HEK293T (cell line): ENCODE measurements around the gene PTPRG.

Experiments used
- CTCF ChIA-PET: fragments of 350-600 bp; formaldehyde crosslinking; extraction: SDS; loops from one replicate; lab custom pipeline; 2021; ENCODE audit warnings: antibody characterized with exemption, inconsistent platforms; lab: Yijun Ruan, JAX
- POLR2A ChIA-PET: fragments of 350-600 bp; formaldehyde crosslinking; extraction: SDS; loops from one replicate; lab custom pipeline; 2020; ENCODE audit warnings: antibody characterized with exemption, inconsistent platforms; lab: Yijun Ruan, JAX
- DNase-seq: peaks from one replicate; pipeline ENCODE4 v3.0.0; 2012; ENCODE audit warnings: mixed read lengths; ENCODE audit errors: extremely low spot score
- ARNT ChIP-seq: fragments of 450-650 bp; IDR thresholded peaks from 2 replicates; pipeline ENCODE4 v1.6.1; 2017; ENCODE audit warnings: mild to moderate bottlenecking
- BHLHE40 ChIP-seq: fragments of 450-650 bp; IDR thresholded peaks from 2 replicates; pipeline ENCODE4 v1.6.1; 2016; ENCODE audit warnings: mild to moderate bottlenecking, moderate library complexity, borderline replicate concordance
- CTBP1 ChIP-seq: fragments of 450-650 bp; IDR thresholded peaks from 2 replicates; pipeline ENCODE4 v1.6.1; 2016; ENCODE audit warnings: borderline replicate concordance
- ELF4 ChIP-seq: fragments of 450-650 bp; IDR thresholded peaks from 2 replicates; pipeline ENCODE4 v1.6.1; 2017; ENCODE audit warnings: antibody characterized with exemption
- FOXA1 ChIP-seq: fragments of 450-650 bp; IDR thresholded peaks from 2 replicates; pipeline ENCODE4 v1.6.1; 2016; ENCODE audit warnings: mild to moderate bottlenecking
- FOXK2 ChIP-seq: fragments of 450-650 bp; IDR thresholded peaks from 2 replicates; pipeline ENCODE4 v1.6.1; 2016; ENCODE audit warnings: mild to moderate bottlenecking
- FOXM1 ChIP-seq: fragments of 450-650 bp; IDR thresholded peaks from 2 replicates; pipeline ENCODE4 v1.6.1; 2017; ENCODE audit warnings: mild to moderate bottlenecking, borderline replicate concordance
- HDGF ChIP-seq: fragments of 450-650 bp; IDR thresholded peaks from 2 replicates; pipeline ENCODE4 v1.6.1; 2017; ENCODE audit warnings: antibody characterized with exemption, borderline replicate concordance
- L3MBTL2 ChIP-seq: fragments of 450-650 bp; conservative IDR thresholded peaks from 2 replicates; pipeline ENCODE4 v1.6.1; 2016; ENCODE audit warnings: mild to moderate bottlenecking
- LEF1 ChIP-seq: fragments of 450-650 bp; IDR thresholded peaks from 2 replicates; pipeline ENCODE4 v1.6.1; 2017; ENCODE audit warnings: mild to moderate bottlenecking, borderline replicate concordance
- NFRKB ChIP-seq: fragments of 450-650 bp; IDR thresholded peaks from 2 replicates; pipeline ENCODE4 v1.6.1; 2016; ENCODE audit warnings: mild to moderate bottlenecking, moderate library complexity
- PKNOX1 ChIP-seq: fragments of 450-650 bp; IDR thresholded peaks from 2 replicates; pipeline ENCODE4 v1.6.1; 2016
- SP1 ChIP-seq: fragments of 450-650 bp; IDR thresholded peaks from 2 replicates; pipeline ENCODE4 v1.6.1; 2017
- SUZ12 ChIP-seq: fragments of 450-650 bp; IDR thresholded peaks from 2 replicates; pipeline ENCODE4 v1.6.1; 2016; ENCODE audit warnings: mild to moderate bottlenecking
- TARDBP ChIP-seq: fragments of 450-650 bp; IDR thresholded peaks from 2 replicates; pipeline ENCODE4 v1.6.1; 2016
- ZNF384 ChIP-seq: fragments of 450-650 bp; IDR thresholded peaks from 2 replicates; pipeline ENCODE4 v1.6.1; 2016

PTPRG gene

DNA sequence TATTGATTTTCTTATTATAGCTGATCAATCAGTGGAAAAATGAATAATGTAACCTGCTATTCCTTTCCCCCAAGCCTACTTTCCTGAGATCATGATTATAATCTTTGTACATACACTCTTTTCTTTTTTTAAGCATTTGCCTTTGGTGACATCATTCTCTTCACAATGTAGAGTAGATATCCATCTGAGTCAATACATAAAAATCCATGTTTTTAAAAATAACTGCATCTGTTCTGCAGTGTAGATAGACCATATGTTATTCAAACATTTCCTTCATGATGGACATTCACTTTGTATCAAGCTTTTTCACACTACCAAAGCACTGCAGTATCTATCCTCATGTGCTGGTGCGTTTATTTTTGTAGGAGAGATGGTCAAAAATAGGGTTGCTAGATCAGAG, 211.1 kb downstream of the PTPRG start:
- CTCF ChIA-PET: no interaction called here
- TF ChIP-seq FOXK2 (no peak), SP1 (no peak), TARDBP (no peak), NFRKB (no peak), HDGF (no peak)
- POLR2A ChIA-PET: no interaction called here

DNA sequence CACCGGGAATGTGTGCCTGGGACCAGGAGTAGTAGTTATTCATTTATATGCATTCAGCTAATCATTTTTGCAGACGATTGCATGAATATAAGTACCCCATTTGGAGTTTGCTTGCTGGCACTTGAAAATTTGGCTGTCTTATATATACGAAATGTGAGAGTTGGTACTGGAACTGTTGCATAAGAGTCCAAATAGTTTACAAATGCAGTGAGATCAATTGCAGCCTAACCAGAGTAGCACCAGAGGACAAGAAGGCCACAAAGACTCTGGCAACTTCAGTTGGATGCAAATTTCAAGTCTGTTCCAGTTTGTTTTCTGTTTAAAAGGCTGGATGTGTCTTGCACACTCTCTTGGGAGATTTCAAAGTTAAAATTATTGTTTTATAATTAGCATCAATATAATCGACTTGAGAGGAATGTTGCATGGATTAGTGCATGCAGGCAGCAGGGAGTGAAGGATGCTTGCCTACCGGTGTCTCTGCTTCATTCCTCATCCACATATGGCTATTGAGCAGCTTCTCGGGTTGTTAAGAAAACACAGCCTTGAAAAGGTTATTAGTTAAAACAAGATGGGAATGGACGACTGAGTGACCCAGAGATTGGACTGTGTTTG, 213.0 kb downstream of the PTPRG start:
- POLR2A ChIA-PET: no interaction called here
- DNase-seq: no peak
- CTCF ChIA-PET: no interaction called here
- TF ChIP-seq L3MBTL2 (no peak), ZNF384 (no peak), CTBP1 (no peak), ELF4 (no peak), FOXK2 (no peak), HDGF (no peak), TARDBP (no peak), LEF1 (no peak)

More for the DNA sequence above, 211.1 kb downstream of the PTPRG start:
- DNase-seq: no peak

- POLR2A ChIA-PET: no interaction called here
- CTCF ChIA-PET: no interaction called here
- TF ChIP-seq HDGF: no peak
- no peak for DNase-seq
Observed at GRCh38 chr3:61776390-61776789, 215.0 kb downstream of the PTPRG start.

- TF ChIP-seq FOXK2: no peak
- TF ChIP-seq BHLHE40: no peak
- TF ChIP-seq FOXM1: no peak
- no peak for TF ChIP-seq FOXA1
- no peak; the same call in 1 of the 2 replicates for TF ChIP-seq PKNOX1
- TF ChIP-seq ZNF384: no peak
- TF ChIP-seq SUZ12: no peak
- TF ChIP-seq NFRKB: no peak
- no peak for TF ChIP-seq HDGF
- TF ChIP-seq LEF1: no peak
- TF ChIP-seq ARNT: peak; percentile 73
- TF ChIP-seq TARDBP: no peak
- TF ChIP-seq CTBP1: peak; percentile 44; the same call in 1 of the 2 replicates
- no peak for TF ChIP-seq ELF4
- TF ChIP-seq L3MBTL2: no peak
- no peak for TF ChIP-seq SP1
- DNase-seq: no peak
- CTCF ChIA-PET: no interaction called here
- POLR2A ChIA-PET: no interaction called here
Observed at GRCh38 chr3:61777483-61777882, 216.1 kb downstream of the PTPRG start.

GRCh38 chr3:61778095-61778494, 216.7 kb downstream of the PTPRG start:
- ChIA-PET POLR2A (no interaction called here), CTCF (no interaction called here)
- no peak for DNase-seq
- no peak for TF ChIP-seq ELF4
- TF ChIP-seq FOXM1: no peak
- TF ChIP-seq LEF1: no peak
- no peak for TF ChIP-seq FOXA1
- TF ChIP-seq HDGF: no peak
- TF ChIP-seq ZNF384: no peak
- no peak for TF ChIP-seq SUZ12
- TF ChIP-seq SP1: no peak
- no peak for TF ChIP-seq ARNT
- TF ChIP-seq PKNOX1: no peak

DNA sequence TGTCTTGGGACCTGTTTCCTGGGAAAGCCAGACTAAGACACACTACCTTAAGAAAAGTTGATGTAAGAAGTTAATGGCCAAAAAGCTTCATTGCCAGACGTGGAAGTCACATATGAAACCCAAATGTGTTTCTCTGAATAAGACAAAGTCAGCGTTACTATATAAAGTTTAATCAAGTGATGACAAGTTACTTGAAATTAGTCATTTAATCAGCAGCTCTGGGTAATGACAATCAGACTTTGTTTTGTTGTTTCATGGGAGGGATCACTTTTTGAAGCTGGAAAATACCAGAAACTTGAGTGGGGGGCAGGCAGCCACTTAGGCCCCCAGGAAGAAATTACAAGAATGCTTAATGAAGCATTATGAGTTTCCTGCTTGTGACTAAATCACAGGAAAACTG, 218.6 kb downstream of the PTPRG start:
- POLR2A ChIA-PET: no interaction called here
- TF ChIP-seq LEF1 (no peak), ELF4 (no peak), FOXK2 (no peak), SUZ12 (no peak), BHLHE40 (no peak), PKNOX1 (no peak), L3MBTL2 (no peak), NFRKB (no peak), HDGF (no peak), ZNF384 (no peak), FOXM1 (no peak), ARNT (no peak)
- CTCF ChIA-PET: no interaction called here
- DNase-seq: no peak
